Measurements from ENCODE around the gene DNAH3.
"Not testable (repeated sequence)": the region's sequence is repeated elsewhere in the genome, so short reads cannot be mapped to it uniquely, and the experiment has no call there.

GRCh38 chr16:21195330-21195729 lies 44.7 kb upstream of the DNAH3 start:
- TF ChIP-seq CTCF, POLR2A (IDR thresholded peaks at IDR 0.05): not testable (repeated sequence)
